NCI-H2196 treated with DMSO at 0.1 percent for 48 hours (cell line): ENCODE results near the gene CABYR.

ENCODE experiments used
- DNase-seq: peaks from one replicate; lab custom pipeline; 2025; ENCODE audit not compliant: unreplicated experiment; lab: John Stamatoyannopoulos, UW

CABYR gene

DNA sequence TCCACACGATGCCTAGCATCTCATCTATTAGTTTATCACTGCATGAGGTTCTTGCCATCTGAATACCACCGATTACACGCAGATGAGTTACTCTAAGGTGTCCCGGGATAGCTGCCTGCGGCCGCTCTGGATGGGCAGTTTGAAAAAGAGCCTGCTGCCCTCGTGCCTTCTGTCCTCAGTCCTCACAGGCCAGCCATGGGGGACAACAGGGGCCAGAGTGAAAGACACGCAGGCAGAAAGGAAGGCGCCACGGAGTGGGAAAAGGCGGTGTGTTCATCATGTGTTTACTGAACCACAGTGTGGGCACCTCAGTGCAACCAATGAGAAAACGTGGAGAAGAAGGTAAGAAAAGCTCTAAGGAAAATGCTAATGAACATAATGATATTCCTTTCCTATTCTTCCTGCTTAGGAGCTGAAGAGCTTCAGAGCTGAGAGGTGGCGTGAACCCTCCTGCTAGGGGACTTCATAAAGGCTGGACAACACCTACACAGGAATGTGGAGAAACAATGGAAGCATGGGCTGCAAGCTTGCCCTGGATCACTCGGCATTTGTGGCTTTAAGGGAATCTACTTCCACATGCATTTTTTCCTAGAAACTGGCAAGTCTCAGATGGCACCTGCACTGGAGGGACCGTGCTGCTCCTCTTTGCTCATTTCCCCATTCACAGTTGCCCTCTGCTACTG is 50.9 kb downstream of the CABYR start:
- DNase-seq: no peak

DNA sequence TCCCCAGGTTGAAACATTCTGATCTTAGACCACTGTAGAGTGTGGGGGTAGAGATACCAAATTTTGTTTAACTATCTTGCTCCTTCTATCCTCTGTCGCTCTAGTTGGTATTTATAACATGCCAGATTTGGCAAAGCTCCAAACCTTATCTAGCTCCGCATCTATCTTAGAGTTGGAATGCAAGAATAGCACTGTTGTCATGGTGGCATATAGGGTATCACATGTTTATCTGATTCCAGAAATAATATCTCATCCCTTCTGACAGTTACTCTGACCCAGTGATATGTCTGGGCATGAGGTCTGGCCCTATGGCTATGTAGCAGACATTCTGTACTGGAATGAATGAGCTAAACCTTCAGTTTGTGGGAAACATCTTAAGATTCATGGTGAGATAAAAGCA is 51.7 kb downstream of the CABYR start:
- no peak for DNase-seq

DNA sequence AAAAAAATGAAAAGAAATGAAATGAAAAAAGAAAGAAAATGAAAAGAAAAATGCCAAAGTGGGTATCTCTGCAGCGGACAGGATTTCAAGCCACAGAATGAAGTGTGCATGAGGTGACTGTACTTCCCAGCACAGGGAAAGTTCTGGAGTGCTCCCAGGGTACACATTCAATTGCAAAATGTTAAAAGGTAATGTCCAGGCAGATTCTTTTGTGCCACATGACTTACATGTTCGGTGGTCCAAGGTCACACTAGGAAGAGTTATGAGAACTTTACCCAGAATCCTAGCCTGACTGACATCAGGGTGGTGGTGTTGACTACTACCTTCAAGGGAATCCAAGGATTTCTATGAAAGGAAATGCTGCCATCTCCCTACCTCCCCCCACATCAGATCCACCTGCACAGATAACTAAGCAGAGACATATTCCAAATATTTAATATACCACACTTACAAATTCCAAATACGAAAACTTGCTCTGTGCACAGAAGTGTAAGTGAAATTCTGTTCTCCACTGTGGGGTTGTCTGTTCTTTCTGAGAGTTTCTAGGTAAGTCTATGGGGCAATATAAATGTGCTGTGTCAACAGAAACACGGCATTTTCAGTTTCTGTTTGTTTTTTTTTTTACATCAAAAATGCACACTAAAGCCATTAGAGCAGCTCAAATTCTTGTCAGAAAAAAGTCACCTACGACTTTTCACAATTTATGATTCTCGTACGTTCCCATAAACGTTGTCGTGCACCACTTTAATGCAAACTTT is 56.6 kb downstream of the CABYR start:
- DNase-seq: no peak

DNA sequence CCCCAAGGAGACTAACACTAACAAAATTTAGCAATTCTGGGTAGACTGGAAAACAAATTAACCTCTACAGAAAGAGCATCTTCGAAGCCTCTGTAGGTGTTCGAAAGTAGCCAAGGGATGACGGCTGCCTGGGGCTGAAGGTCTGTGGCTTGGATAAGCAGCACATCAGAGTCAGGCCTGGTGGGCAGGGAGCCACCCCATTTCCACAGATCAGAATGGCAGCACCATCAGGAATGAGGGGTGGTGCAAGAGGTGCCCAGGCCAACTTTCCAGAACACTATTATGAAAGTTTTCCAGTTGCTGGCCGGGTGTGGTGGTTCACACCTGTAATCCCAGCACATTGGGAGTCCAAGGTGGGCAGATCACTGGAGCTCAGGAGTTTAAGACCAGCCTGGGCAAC is 57.9 kb downstream of the CABYR start:
- DNase-seq: no peak

DNA sequence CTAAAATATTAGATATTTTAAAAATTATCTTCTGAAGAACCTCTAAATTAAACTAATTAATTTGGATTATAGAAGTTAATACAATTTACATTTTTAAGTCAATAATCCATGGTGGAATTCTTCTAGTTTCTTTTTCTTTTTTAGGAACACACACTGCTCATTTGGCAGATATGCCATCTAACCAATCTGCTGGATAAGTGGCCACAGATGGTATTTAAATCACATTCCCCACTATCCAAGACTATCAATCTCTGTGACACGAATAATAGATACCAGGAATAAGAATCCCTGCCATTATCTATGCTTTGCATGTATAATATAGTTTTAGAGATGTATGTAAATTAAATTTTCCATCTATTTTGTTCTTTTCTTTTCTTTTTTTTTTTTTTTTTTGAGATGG is 58.5 kb downstream of the CABYR start:
- no peak for DNase-seq

DNA sequence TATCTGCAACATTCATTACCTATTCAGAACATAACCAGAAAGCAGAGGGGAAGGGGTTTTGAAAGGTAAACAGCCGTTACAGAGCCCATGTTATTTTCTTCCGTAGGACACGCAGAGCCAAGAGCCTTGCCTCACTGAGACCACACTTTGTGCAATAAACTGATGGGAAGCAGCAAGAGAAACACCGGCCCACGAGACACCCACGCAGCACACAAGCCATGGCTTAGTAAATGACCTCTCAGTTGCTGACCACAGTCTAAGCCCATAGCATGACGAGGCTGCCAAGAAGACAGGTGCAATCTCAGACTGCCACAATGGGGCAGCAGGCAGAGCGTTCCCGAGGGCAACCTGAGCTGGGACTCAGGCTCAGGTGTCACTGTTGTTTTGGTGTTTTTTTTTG is 59.6 kb downstream of the CABYR start:
- DNase-seq: no peak

DNA sequence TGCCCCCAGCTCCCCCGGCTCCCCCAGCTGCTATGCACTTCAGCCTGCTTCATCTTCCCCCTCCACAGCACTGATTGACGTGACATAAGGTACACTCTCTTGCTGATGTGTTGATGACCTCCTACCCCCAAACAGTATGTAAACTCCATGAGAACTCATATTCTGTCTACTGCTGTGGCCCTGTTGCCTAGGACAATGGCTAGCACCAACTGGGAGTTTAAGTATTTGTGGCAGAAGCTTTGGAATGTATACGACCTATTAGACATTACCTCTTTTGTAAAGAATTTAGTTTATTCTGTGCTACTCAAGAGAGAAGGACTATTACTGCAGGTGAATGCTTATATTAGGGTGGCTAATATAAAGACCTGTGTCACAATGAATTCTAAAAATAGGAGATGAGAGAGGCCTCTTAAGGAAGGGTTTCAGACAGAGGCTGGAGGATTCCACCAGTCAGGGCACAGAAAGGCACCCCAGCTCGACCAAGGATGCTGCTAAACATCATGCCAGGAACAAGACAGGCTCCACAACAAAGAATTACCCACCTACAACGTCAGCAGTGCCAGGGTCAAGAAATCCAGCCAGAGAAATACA is 60.6 kb downstream of the CABYR start:
- no peak for DNase-seq

DNA sequence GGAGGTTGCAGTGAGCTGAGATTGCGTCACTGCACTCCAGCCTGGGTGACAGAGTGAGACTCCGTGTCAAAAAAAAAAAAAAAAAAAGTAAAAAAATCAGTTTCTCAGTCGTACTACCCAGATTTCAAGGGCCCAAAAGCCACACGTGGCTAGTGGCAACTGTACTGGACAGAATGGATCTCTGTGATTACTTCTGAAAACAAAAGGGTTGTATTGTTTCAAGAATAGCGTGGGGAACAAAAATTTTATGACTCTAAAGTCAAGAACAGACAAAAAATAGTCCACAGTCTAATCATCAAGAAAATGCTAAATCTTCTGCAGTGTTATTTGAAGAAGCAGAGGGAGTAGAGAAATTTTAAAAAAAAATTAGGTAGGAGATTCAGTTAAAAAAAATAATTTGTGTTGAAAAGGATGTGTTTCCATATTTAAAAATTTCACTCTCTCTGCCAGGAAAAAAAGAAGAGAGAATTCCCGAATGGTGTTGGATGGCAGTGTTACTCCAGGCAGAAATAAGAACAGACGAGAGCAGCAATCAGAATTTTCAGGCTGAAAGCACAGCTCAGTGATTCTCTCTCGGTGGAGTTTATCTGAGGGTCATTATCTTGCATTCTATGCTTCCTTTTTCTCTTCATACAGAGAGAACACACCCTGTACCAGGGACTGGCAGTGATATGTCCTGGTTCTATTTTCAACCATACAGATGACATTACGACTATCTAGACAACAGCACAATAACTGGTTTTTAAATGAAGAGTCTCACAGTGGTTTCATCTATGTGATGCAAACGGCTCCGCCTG is 61.8 kb downstream of the CABYR start:
- no peak for DNase-seq

DNA sequence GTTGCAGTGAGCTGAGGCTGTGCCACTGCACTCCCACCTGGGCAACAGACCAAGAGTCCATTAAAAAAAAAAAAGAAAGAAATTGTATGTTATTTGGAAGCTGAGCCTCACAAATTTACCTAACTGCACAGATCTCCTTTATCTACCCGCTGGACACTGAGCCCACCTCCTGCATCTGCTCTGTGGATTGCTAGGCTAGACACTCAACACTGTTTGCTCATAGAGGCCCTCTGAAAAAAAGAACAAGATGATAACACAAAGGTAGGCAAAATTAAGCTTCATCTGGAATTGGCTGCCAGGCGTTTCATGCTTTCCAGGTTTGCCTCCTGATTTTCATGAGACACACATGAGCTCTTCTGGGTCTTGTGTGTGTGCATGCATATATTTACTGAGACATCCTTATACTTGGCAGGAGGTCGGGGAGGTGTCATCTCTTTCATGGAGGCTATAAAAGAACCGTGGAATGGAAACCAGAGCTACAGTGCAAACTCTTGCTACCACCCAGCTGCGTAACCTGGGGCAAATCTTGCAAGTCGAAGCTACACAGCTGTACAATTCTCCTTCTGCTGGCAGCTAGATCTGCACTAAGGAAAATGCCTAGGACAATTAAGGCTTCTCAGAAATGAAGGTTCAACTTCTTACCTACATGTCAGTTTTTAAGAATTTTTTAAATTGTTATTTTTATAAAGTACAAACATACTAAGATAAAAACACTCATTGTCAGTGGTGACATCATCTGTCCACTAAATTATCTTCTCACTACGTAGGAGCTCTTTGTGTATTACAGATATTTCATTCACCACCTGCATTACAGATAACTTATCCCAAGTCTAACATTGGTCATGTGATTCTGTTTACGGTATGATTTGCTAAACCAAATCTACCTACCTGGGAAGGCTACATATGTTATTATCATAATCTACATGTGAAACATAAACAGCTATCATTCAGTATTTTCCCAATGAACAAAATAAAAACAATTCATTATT is 63.1 kb downstream of the CABYR start:
- no peak for DNase-seq

DNA sequence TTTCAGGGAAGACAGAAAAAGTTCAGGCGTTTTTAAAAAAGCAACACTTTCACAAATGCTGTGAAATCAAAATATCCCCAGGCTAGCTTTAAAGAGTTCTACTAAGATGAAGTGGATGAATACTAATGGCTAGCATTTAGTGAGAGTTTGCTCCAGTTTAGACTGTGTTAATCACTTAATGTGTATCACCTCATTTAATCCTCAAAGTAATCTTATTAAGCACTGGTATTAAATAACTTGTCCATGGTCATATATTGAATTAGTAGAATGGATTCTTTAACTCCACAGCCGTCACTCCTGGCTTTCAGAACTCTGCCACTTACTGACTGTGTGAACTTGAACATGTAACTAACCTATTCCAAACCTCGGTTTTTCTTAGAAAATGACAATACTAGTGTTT is 66.0 kb downstream of the CABYR start:
- DNase-seq: no peak

DNA sequence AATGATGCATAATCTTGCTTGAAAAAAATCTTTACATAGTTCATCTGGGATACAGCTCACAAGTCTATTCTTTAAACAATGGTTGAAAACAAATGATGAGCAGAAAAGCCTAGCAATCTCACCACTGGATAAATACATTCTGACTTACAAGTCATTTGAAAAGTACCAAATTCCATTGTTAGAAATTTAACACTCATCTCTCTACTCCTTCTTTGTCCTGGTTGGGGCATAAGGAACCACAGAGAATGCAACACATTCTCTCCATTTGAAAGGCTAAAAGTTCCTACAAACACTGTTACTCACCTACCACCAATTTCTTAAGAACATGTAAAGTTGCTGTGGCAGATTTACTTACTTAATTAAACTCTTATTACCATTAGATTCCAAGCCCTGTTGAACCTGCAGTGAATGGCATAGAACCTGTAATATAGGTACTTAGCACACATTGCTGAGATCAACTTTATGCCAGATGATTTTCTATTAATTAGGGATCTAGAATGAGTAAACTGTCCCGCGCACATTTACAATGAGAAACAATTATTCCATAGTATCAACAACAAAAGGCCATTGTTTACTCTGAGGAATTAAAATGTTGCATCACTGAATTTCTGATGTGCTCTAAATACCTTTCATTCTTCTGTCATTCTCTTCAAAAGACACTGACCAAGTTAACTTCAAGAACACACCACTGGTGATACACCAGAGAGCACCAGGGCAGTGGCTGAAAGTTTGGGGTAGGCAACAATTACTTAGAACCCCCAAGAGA is 69.6 kb downstream of the CABYR start:
- no peak for DNase-seq

DNA sequence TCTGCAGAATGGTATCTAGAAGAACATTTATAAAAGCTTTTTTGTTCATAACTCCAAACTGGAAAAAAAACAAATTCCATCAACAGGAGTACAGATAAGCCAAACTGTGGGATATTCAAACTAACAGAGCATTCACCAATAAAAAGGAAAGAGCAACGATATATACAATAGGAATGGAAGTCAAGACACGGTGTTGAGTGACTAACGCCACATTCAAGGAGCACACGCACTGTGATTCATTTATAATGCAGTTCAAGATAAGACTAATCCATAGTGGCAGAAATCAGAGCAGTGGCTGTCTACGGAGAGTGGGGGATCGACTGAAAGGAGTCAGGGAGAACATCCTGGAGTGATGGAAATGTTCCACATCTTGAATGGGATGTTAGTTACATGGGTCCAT is 70.7 kb downstream of the CABYR start:
- DNase-seq: no peak
